ENCODE measurements around the gene NXT2. TPM values are rescaled to one million over a fixed set of nuclear protein-coding genes. Genes with fewer than 3 reads are reported as not detected.
A peak's percentile ranks its signal among the peaks of the same experiment; 100 is the strongest.

NXT2 gene
- total RNA-seq = 1 to 10 TPM; 1.8 to 5.3 (median 3.3) TPM

DNA sequence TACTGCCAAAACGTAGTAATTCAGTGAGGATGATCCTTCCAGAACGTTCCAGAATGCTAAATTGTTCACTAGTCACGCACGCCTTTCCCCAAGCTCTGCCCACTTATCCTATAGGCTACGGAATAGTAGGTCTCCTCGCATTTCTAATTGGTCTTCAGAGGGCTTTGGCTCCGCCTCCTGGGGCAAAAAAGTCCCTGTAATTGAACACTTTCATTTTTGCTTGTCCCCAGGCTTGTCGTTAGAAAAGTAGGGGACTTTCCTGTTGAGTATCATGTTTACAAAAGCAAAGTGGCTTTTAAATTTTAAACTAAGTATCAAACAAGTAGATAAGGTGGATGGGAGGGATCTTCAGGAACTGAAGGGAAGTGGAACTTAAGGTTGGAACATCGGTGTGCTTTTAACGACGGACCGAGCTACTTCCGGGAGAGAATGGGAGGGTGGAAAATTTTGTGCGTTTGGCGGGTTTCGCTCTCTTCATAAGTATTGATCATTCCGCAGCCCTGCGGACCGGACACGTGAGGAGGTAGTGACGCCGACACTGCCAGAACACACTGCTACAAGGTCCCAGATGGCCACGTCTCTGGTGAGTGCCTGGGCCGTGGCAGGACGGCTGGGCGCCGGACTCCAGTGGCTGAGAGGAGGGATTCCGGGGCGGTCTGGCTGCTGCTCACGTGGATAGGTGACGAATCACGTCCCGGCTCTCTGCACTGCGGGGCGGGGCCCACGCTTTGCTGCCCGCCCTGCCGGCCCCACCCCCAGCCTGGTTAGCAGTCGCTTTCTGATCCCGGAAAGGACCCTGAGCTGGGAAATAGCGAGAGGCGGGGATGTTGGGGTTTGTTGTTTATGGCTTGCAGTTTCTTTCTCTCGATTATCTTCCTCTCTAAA lies at the start of gene NXT2:
Gene NXT2, plus strand, starts transcription at position 406 of the 885 bp plus-strand sequence. Its CDS starts 163 bp downstream, at position 569.
- intact Hi-C loops (cut with DNase I; ENCODE audit: low total_unique reads) = loop anchor here (2.0 to 5.0 kb wide), 2 partner anchors 196 to 306 kb away; partner anchors contain the start of gene ACSL4

GRCh38 chrX:109487640-109488039 lies 49.0 kb upstream of the NXT2 start:
- TF ChIP-seq, protein P1, sequence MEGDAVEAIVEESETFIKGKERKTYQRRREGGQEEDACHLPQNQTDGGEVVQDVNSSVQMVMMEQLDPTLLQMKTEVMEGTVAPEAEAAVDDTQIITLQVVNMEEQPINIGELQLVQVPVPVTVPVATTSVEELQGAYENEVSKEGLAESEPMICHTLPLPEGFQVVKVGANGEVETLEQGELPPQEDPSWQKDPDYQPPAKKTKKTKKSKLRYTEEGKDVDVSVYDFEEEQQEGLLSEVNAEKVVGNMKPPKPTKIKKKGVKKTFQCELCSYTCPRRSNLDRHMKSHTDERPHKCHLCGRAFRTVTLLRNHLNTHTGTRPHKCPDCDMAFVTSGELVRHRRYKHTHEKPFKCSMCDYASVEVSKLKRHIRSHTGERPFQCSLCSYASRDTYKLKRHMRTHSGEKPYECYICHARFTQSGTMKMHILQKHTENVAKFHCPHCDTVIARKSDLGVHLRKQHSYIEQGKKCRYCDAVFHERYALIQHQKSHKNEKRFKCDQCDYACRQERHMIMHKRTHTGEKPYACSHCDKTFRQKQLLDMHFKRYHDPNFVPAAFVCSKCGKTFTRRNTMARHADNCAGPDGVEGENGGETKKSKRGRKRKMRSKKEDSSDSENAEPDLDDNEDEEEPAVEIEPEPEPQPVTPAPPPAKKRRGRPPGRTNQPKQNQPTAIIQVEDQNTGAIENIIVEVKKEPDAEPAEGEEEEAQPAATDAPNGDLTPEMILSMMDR (IDR thresholded peaks at IDR 0.05 in 4 of 5, conservative IDR thresholded peaks at IDR 0.05 in 1 of 5) = no peak
- no peak for TF ChIP-seq POLR2A (IDR thresholded peaks at IDR 0.05)
- in situ Hi-C loops (cut with MboI; ENCODE audit: low sequenced_read_pairs in 4 of 4) = loop anchor here (10.0 to 25.0 kb wide), 4 partner anchors 147 to 400 kb away; partner anchors contain the start of gene KCNE5 (in 1 of the 4)
- H3K36me3 ChIP-seq = no peaks in the 10 kb centered on the region

More for the DNA sequence above, at the start of gene NXT2:
- H3K4me1 ChIP-seq = no peaks in the 10 kb centered on the region
- no peaks in the 10 kb centered on the region for H3K36me3 ChIP-seq
- peak; percentile 97 to 98 for ATAC-seq
- TF ChIP-seq, protein P1 (IDR thresholded peaks at IDR 0.05 in 4 of 5, conservative IDR thresholded peaks at IDR 0.05 in 1 of 5) = no peak
- TF ChIP-seq POLR2A (IDR thresholded peaks at IDR 0.05) = peak; percentile 67 to 75
- H3K9me3 ChIP-seq = no peaks in the 10 kb centered on the region
- in situ Hi-C loops (cut with MboI; ENCODE audit: low sequenced_read_pairs in 4 of 4) = no loop called here
- H3K27ac ChIP-seq = peak within 1 kb of the TSS; percentile 81 to 95 (median 88)
- H3K4me3 ChIP-seq = peak within 1 kb of the TSS; percentile 62 to 71 (median 64)
- H3K27me3 ChIP-seq = peaks cover 0 to 9% (median 5%) of the 10 kb centered on the region in 3 donors
- DNase-seq = peak; percentile 79 to 89

GRCh38 chrX:109489174-109489573 lies 47.5 kb upstream of the NXT2 start:
- no peak for TF ChIP-seq POLR2A (IDR thresholded peaks at IDR 0.05)
- TF ChIP-seq, protein P1 (IDR thresholded peaks at IDR 0.05 in 4 of 5, conservative IDR thresholded peaks at IDR 0.05 in 1 of 5) = no peak
- ATAC-seq = no peak

More at GRCh38 chrX:109487640-109488039, 49.0 kb upstream of the NXT2 start:
- intact Hi-C loops (cut with DNase I; ENCODE audit: low total_unique reads) = loop anchor here (2.0 to 5.0 kb wide), 2 partner anchors 145 to 403 kb away; no protein-coding TSS in a partner anchor
- H3K4me3 ChIP-seq = no peak overlapping the region
- DNase-seq = no peak
- H3K27ac ChIP-seq = no peak overlapping the region
- H3K9me3 ChIP-seq = no peaks in the 10 kb centered on the region
- H3K27me3 ChIP-seq = peaks cover 0 to 3% (median 0%) of the 10 kb centered on the region in 3 donors
- no peak for ATAC-seq
- no peaks in the 10 kb centered on the region for H3K4me1 ChIP-seq

DNA sequence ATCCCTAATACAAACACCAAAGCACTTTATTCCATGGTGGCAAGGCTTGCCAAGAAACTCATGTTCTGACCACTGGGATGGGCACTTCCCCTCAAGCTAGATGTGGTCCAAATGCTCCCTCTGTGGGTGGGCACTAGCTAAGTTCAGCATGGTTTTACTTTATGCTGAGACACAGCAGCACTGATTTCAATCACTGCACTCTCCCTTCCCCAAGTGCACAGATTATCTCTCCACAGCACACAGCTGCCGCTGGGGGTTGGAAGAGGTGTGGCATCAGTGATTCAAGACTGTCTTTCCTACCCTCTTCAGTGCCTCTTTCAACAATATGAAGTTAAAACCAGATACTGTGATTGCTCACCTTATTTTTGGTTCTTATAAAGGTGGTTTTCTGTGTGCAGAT lies 38.2 kb upstream of the NXT2 start:
- in situ Hi-C loops (cut with MboI; ENCODE audit: low sequenced_read_pairs in 4 of 4) (loop anchor here in 3 of 4 donors (25.0 kb wide), 2 partner anchors 139 to 389 kb away; partner anchors contain the start of gene KCNE5 (in 1 of the 3)), intact Hi-C loops (cut with DNase I; ENCODE audit: low total_unique reads) (no loop called here)
- Histone ChIP-seq H3K27ac (no peak overlapping the region), H3K9me3 (no peaks in the 10 kb centered on the region), H3K36me3 (no peaks in the 10 kb centered on the region), H3K27me3 (no peaks in the 10 kb centered on the region), H3K4me3 (no peak overlapping the region), H3K4me1 (no peaks in the 10 kb centered on the region)
- ATAC-seq = no peak
- no peak for DNase-seq
- TF ChIP-seq POLR2A (IDR thresholded peaks at IDR 0.05) = no peak
- TF ChIP-seq, protein P1 (IDR thresholded peaks at IDR 0.05 in 4 of 5, conservative IDR thresholded peaks at IDR 0.05 in 1 of 5) = no peak

More at GRCh38 chrX:109489174-109489573, 47.5 kb upstream of the NXT2 start:
- H3K36me3 ChIP-seq = no peaks in the 10 kb centered on the region
- no peak for DNase-seq
- H3K27ac ChIP-seq = no peak overlapping the region
- H3K4me1 ChIP-seq = no peaks in the 10 kb centered on the region
- H3K9me3 ChIP-seq = no peaks in the 10 kb centered on the region
- intact Hi-C loops (cut with DNase I; ENCODE audit: low total_unique reads) (loop anchor here (2.0 to 5.0 kb wide), 2 partner anchors 143 to 402 kb away; no protein-coding TSS in a partner anchor), in situ Hi-C loops (cut with MboI; ENCODE audit: low sequenced_read_pairs in 4 of 4) (loop anchor here (10.0 to 25.0 kb wide), 4 partner anchors 146 to 398 kb away; partner anchors contain the start of gene KCNE5 (in 1 of the 4))
- no peak overlapping the region for H3K4me3 ChIP-seq
- H3K27me3 ChIP-seq = no peaks in the 10 kb centered on the region

Measured in gastrocnemius medialis (tissue), 4 donors.